HEK293 (cell line): ENCODE data around the gene RPRD2.

ENCODE experiments used
- CTCF ChIA-PET: fragments of 350-600 bp; formaldehyde crosslinking; extraction: SDS; loops from one replicate; lab custom pipeline; 2021; ENCODE audit warnings: antibody characterized with exemption; lab: Yijun Ruan, JAX
- POLR2A ChIA-PET: fragments of 300-600 bp; formaldehyde crosslinking; extraction: SDS; loops from one replicate; lab custom pipeline; 2020; ENCODE audit warnings: antibody characterized with exemption, inconsistent platforms; lab: Yijun Ruan, JAX
- H3K27ac ChIP-seq: fragments of 200-500 bp; sonication (Bioruptor generic); 2 replicates; pipeline ENCODE4 v1.5.1; 2014; ENCODE audit warnings: low read depth, low read length, control low read depth, inconsistent platforms; ENCODE audit errors: extremely low read depth
- H3K36me3 ChIP-seq, 2 experiments: fragments of 200-500 bp in 1 of 2; sonication (Bioruptor generic) in 1 of 2; 1 replicate in 1 of 2; 2 replicates in 1 of 2; pipeline ENCODE4 v1.5.1; 2014 to 2017; ENCODE audit warnings: inconsistent platforms in 2 of 2, low read length in 2 of 2; ENCODE audit not compliant: control insufficient read depth in 2 of 2, insufficient read depth in 1 of 2
- H3K4me1 ChIP-seq: fragments of 200-500 bp; sonication (Bioruptor generic); 2 replicates; pipeline ENCODE4 v1.5.1; 2014; ENCODE audit warnings: mild to moderate bottlenecking, low read length, inconsistent platforms; ENCODE audit not compliant: control insufficient read depth, insufficient read depth
- H3K4me3 ChIP-seq: 2 replicates; pipeline ENCODE4 v1.5.1; 2011; ENCODE audit warnings: low read depth, mild to moderate bottlenecking, control low read depth, low read length, moderate library complexity
- H3K9me3 ChIP-seq: fragments of 200-500 bp; sonication (Bioruptor generic); 2 replicates; pipeline ENCODE4 v1.5.1; 2014; ENCODE audit warnings: low read depth, low read length, inconsistent platforms; ENCODE audit not compliant: control insufficient read depth, insufficient read depth
- EGR2 ChIP-seq: fragments of 450-650 bp; formaldehyde crosslinking; IDR thresholded peaks from 2 replicates; pipeline ENCODE4 v1.5.1; 2016; ENCODE audit warnings: low read depth, missing biosample characterization, missing genetic modification characterization
- GFI1B ChIP-seq: fragments of 450-650 bp; formaldehyde crosslinking; IDR thresholded peaks from 2 replicates; pipeline ENCODE4 v1.5.1; 2016; ENCODE audit warnings: missing biosample characterization, missing genetic modification characterization
- HOXD13 ChIP-seq: sonication (generic); formaldehyde crosslinking; IDR thresholded peaks from 2 replicates; pipeline ENCODE4 v1.8.0; 2022; ENCODE audit warnings: missing genetic modification reagents, borderline replicate concordance
- MEIS1 ChIP-seq: sonication (generic); formaldehyde crosslinking; IDR thresholded peaks from 2 replicates; pipeline ENCODE4 v1.8.1; 2022; ENCODE audit warnings: missing genetic modification reagents, mild to moderate bottlenecking, borderline replicate concordance
- SETDB1 ChIP-seq: IDR thresholded peaks from one replicate; pipeline ENCODE4 v1.6.1; 2017; ENCODE audit warnings: mild to moderate bottlenecking, low read length, moderate library complexity, mixed read lengths; ENCODE audit not compliant: insufficient read length
- ZBTB17 ChIP-seq: fragments of 450-650 bp; formaldehyde crosslinking; IDR thresholded peaks from 2 replicates; pipeline ENCODE4 v1.5.1; 2016; ENCODE audit warnings: missing biosample characterization, missing genetic modification characterization
- ZFHX2 ChIP-seq: fragments of 450-650 bp; formaldehyde crosslinking; conservative IDR thresholded peaks from 2 replicates; pipeline ENCODE4 v1.5.1; 2016; ENCODE audit warnings: missing biosample characterization, missing genetic modification characterization
- ZNF140 ChIP-seq: fragments of 450-650 bp; formaldehyde crosslinking; IDR thresholded peaks from 2 replicates; pipeline ENCODE4 v1.5.1; 2016; ENCODE audit warnings: missing biosample characterization, missing genetic modification characterization
- ZNF221 ChIP-seq: fragments of 450-650 bp; formaldehyde crosslinking; IDR thresholded peaks from 2 replicates; pipeline ENCODE4 v1.5.1; 2017; ENCODE audit warnings: missing biosample characterization, missing genetic modification characterization, borderline replicate concordance
- ZNF354C ChIP-seq: fragments of 450-650 bp; formaldehyde crosslinking; IDR thresholded peaks from 2 replicates; pipeline ENCODE4 v1.5.1; 2016; ENCODE audit warnings: missing biosample characterization, missing genetic modification characterization, low read depth, borderline replicate concordance
- ZNF561 ChIP-seq: fragments of 450-650 bp; IDR thresholded peaks from 2 replicates; pipeline ENCODE4 v1.5.1; 2018; ENCODE audit warnings: missing biosample characterization, missing genetic modification characterization, borderline replicate concordance
- ZNF654 ChIP-seq: fragments of 450-650 bp; formaldehyde crosslinking; IDR thresholded peaks from 2 replicates; pipeline ENCODE4 v1.5.1; 2016; ENCODE audit warnings: low read depth, missing biosample characterization, missing genetic modification characterization
- ZNF664 ChIP-seq: fragments of 450-650 bp; formaldehyde crosslinking; IDR thresholded peaks from 2 replicates; pipeline ENCODE4 v1.5.1; 2016; ENCODE audit warnings: missing biosample characterization, missing genetic modification characterization
- TF ChIP-seq, protein P1 (sequence below): fragments of 450-650 bp; formaldehyde crosslinking; IDR thresholded peaks from 2 replicates; pipeline ENCODE4 v1.5.1; 2016; ENCODE audit warnings: missing biosample characterization, missing genetic modification characterization, low read depth
- TF ChIP-seq, protein P2 (sequence below): fragments of 450-650 bp; IDR thresholded peaks from 2 replicates; pipeline ENCODE4 v1.5.1; 2018; ENCODE audit warnings: missing biosample characterization, mild to moderate bottlenecking, missing genetic modification characterization
- TF ChIP-seq, protein P3 (sequence below): fragments of 450-650 bp; formaldehyde crosslinking; IDR thresholded peaks from 2 replicates; pipeline ENCODE4 v1.5.1; 2017; ENCODE audit warnings: missing biosample characterization, missing genetic modification characterization
- TF ChIP-seq, protein P4 (sequence below): fragments of 450-650 bp; formaldehyde crosslinking; IDR thresholded peaks from 2 replicates; pipeline ENCODE4 v1.5.1; 2016; ENCODE audit warnings: missing biosample characterization, missing genetic modification characterization
- TF ChIP-seq, protein P5 (sequence below): fragments of 450-650 bp; formaldehyde crosslinking; IDR thresholded peaks from 2 replicates; pipeline ENCODE4 v1.5.1; 2016; ENCODE audit warnings: missing biosample characterization, missing genetic modification characterization
- TF ChIP-seq, protein P6 (sequence below): fragments of 450-650 bp; formaldehyde crosslinking; IDR thresholded peaks from 2 replicates; pipeline ENCODE4 v1.5.1; 2017; ENCODE audit warnings: missing biosample characterization, mild to moderate bottlenecking, missing genetic modification characterization, moderate library complexity

The RPRD2 gene

DNA sequence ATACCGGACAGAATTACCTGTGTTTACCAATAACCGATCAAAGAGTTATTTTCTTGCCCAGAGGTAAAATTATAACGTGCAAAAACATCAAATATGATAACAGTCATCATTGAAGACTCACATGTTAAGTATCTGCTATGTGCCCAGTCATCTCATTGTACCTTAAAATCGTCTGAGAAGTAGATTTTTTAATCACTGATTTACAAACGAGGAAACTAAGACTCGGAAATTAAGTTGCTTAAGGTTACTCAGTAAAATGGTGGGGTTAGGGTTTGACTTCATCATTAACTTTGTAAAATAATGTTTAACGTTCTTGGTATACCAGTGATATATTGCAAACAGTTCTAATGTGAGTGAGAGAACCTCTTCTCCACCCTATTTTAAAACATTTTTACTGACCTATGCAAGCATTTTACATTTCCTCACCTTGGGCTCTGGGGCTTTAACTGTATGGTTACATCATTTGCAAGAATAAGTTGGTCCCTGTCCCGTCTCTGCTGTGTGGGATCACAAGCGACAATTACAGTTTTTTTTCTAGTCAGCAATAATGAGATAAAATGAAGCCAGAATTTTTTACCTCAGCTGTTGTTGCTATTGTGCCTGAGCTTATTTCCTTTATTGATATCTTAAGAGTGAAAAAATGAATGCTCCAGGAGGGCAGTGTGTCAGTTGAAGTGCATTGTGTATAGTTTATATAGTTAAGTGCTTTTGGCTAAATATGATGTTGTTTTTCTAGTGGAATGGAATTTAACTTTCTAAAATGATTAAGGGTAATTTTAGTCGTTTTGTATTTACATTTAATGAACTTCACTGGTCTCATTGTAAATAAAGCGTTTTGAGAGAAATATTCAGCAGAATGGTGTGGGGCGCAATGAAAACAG is 2.7 kb downstream of the RPRD2 start (continued):
- TF ChIP-seq, protein P1, sequence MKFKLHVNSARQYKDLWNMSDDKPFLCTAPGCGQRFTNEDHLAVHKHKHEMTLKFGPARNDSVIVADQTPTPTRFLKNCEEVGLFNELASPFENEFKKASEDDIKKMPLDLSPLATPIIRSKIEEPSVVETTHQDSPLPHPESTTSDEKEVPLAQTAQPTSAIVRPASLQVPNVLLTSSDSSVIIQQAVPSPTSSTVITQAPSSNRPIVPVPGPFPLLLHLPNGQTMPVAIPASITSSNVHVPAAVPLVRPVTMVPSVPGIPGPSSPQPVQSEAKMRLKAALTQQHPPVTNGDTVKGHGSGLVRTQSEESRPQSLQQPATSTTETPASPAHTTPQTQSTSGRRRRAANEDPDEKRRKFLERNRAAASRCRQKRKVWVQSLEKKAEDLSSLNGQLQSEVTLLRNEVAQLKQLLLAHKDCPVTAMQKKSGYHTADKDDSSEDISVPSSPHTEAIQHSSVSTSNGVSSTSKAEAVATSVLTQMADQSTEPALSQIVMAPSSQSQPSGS (tag by site-specific recombination) = 0 out of 2 replicates have a peak, but pooled peaks have one; percentile 35
- TF ChIP-seq, protein P2, sequence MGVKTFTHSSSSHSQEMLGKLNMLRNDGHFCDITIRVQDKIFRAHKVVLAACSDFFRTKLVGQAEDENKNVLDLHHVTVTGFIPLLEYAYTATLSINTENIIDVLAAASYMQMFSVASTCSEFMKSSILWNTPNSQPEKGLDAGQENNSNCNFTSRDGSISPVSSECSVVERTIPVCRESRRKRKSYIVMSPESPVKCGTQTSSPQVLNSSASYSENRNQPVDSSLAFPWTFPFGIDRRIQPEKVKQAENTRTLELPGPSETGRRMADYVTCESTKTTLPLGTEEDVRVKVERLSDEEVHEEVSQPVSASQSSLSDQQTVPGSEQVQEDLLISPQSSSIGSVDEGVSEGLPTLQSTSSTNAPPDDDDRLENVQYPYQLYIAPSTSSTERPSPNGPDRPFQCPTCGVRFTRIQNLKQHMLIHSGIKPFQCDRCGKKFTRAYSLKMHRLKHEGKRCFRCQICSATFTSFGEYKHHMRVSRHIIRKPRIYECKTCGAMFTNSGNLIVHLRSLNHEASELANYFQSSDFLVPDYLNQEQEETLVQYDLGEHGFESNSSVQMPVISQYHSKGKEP (tag by site-specific recombination) = 0 out of 2 replicates have a peak, but pooled peaks have one; percentile 7

DNA sequence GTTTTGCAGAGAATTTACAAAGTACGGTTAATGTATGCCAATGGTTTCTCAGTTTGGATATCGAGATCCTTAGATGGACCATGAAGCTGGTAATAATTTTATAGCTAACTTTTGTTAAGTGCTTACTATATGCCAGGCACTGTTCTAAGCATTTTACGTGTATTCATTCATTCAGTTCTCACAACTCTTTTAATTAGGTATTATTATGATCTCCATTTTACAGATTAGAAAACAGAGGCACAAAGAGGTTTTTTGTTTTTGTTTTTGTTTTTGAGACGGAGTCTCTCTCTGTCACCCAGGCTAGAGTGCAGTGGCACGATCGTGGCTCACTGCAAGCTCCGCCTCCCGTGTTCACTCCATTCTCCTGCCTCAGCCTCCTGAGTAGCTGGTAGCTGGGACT is 7.2 kb downstream of the RPRD2 start:
- TF ChIP-seq ZNF664 (peak; percentile 98), HOXD13 (CRISPR knock-in tag) (no peak), ZBTB17 (peak; percentile 48)
- TF ChIP-seq, protein P3, sequence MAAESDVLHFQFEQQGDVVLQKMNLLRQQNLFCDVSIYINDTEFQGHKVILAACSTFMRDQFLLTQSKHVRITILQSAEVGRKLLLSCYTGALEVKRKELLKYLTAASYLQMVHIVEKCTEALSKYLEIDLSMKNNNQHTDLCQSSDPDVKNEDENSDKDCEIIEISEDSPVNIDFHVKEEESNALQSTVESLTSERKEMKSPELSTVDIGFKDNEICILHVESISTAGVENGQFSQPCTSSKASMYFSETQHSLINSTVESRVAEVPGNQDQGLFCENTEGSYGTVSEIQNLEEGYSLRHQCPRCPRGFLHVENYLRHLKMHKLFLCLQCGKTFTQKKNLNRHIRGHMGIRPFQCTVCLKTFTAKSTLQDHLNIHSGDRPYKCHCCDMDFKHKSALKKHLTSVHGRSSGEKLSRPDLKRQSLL (tag by site-specific recombination) = 0 out of 2 replicates have a peak, but pooled peaks have one; percentile 3
- ChIA-PET CTCF (interaction anchor here (0.7 to 1.3 kb wide), 2 partner anchors 116 to 625 kb away, joined by 4 read pairs; no protein-coding TSS in a partner anchor), POLR2A (no interaction called here)
- Histone ChIP-seq H3K4me1 (peaks cover 14% of the 10 kb centered on the region), H3K36me3 (no peaks in the 10 kb centered on the region; a peak in 1 of 3 replicates), H3K27ac (no peak overlapping the region; the same call in 1 of the 2 replicates), H3K9me3 (no peaks in the 10 kb centered on the region), H3K4me3 (no peak overlapping the region)

DNA sequence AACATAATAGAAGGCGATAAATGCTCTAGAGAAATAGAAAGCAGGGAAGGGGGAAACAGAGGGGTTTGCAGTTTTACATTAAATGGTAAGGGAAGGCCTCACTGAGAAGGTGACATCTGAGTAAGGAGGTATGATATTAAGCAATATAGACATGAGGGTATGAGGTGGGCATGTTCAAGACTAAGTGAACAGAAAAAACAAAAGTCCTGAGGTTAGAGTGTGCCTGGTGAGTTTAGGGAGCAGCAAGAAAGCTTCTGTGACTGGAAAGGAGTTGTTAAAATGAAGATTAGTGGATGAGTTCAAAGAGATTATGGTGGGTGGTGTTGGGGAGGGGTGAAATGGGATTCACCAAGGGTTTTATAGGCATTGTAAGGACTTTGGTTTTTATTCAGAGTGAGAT is 8.6 kb downstream of the RPRD2 start:
- Histone ChIP-seq H3K9me3 (no peaks in the 10 kb centered on the region), H3K4me3 (no peak overlapping the region), H3K4me1 (peaks cover 15% of the 10 kb centered on the region), H3K27ac (no peak overlapping the region), H3K36me3 (no peaks in the 10 kb centered on the region; a peak in 1 of 3 replicates)
- POLR2A ChIA-PET = no interaction called here
- CTCF ChIA-PET = interaction anchor here (0.6 kb wide), 1 partner anchor 12 kb away, joined by 3 read pairs; no protein-coding TSS in a partner anchor
- no peak for TF ChIP-seq ZNF561
- TF ChIP-seq, protein P4, sequence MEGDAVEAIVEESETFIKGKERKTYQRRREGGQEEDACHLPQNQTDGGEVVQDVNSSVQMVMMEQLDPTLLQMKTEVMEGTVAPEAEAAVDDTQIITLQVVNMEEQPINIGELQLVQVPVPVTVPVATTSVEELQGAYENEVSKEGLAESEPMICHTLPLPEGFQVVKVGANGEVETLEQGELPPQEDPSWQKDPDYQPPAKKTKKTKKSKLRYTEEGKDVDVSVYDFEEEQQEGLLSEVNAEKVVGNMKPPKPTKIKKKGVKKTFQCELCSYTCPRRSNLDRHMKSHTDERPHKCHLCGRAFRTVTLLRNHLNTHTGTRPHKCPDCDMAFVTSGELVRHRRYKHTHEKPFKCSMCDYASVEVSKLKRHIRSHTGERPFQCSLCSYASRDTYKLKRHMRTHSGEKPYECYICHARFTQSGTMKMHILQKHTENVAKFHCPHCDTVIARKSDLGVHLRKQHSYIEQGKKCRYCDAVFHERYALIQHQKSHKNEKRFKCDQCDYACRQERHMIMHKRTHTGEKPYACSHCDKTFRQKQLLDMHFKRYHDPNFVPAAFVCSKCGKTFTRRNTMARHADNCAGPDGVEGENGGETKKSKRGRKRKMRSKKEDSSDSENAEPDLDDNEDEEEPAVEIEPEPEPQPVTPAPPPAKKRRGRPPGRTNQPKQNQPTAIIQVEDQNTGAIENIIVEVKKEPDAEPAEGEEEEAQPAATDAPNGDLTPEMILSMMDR = no peak
- no peak for TF ChIP-seq ZNF354C (tag by site-specific recombination)
- no peak for TF ChIP-seq MEIS1 (CRISPR knock-in tag)
- no peak for TF ChIP-seq GFI1B (tag by site-specific recombination)
- TF ChIP-seq ZNF664 = no peak
- TF ChIP-seq, protein P5, sequence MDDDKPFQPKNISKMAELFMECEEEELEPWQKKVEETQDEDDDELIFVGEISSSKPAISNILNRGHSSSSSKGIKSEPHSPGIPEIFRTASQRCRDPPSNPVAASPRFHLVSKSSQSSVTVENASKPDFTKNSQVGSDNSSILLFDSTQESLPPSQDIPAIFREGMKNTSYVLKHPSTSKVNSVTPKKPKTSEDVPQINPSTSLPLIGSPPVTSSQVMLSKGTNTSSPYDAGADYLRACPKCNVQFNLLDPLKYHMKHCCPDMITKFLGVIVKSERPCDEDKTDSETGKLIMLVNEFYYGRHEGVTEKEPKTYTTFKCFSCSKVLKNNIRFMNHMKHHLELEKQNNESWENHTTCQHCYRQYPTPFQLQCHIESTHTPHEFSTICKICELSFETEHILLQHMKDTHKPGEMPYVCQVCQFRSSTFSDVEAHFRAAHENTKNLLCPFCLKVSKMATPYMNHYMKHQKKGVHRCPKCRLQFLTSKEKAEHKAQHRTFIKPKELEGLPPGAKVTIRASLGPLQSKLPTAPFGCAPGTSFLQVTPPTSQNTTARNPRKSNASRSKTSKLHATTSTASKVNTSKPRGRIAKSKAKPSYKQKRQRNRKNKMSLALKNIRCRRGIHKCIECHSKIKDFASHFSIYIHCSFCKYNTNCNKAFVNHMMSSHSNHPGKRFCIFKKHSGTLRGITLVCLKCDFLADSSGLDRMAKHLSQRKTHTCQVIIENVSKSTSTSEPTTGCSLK (tag by site-specific recombination) = no peak
- no peak for TF ChIP-seq SETDB1
- TF ChIP-seq, protein P3 (tag by site-specific recombination) = no peak
- peak; percentile 46 for TF ChIP-seq ZFHX2 (tag by site-specific recombination)
- TF ChIP-seq, protein P6, sequence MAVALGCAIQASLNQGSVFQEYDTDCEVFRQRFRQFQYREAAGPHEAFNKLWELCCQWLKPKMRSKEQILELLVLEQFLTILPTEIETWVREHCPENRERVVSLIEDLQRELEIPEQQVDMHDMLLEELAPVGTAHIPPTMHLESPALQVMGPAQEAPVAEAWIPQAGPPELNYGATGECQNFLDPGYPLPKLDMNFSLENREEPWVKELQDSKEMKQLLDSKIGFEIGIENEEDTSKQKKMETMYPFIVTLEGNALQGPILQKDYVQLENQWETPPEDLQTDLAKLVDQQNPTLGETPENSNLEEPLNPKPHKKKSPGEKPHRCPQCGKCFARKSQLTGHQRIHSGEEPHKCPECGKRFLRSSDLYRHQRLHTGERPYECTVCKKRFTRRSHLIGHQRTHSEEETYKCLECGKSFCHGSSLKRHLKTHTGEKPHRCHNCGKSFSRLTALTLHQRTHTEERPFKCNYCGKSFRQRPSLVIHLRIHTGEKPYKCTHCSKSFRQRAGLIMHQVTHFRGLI (tag by site-specific recombination) = no peak
- no peak for TF ChIP-seq ZNF140
- TF ChIP-seq ZNF654 (tag by site-specific recombination) = no peak
- no peak for TF ChIP-seq ZNF221 (tag by site-specific recombination)
- TF ChIP-seq EGR2 = peak; percentile 62
